Activated CD4-positive, alpha-beta T cell treated with anti-CD3 and anti-CD28 coated beads, Interleukin-2, amount 50 U/mL, for 1 hour (primary cell): ENCODE measurements around the gene PDGFA.

Experiments
- DNase-seq: peaks from one replicate; pipeline ENCODE4 v3.0.0-alpha.2; 2020

Gene PDGFA

GRCh38 chr7:515628-516027 lies 4.0 kb downstream of the PDGFA start:
- DNase-seq: no peak

GRCh38 chr7:514651-515598 lies 4.7 kb downstream of the PDGFA start:
- no peak for DNase-seq

DNA sequence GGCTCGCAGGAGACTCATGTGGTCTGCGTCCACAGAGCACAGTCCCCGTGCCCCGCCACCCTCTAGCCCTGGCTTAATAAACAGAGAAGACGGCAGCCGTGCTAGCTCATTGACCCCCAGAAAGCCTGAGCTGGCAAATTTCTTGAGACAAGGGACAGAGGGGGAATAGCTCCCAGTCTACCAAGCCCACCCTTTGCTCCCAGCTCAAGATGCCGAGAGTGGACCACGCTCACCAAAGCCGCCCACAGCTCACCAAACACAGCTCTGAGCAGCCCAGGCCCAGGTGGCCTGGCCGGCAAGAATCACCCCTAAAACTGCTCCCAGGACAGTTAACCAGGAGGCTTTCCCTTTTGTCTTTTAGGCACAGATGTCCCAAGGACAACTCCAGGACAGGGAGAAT lies 5.4 kb downstream of the PDGFA start:
- DNase-seq: no peak

DNA sequence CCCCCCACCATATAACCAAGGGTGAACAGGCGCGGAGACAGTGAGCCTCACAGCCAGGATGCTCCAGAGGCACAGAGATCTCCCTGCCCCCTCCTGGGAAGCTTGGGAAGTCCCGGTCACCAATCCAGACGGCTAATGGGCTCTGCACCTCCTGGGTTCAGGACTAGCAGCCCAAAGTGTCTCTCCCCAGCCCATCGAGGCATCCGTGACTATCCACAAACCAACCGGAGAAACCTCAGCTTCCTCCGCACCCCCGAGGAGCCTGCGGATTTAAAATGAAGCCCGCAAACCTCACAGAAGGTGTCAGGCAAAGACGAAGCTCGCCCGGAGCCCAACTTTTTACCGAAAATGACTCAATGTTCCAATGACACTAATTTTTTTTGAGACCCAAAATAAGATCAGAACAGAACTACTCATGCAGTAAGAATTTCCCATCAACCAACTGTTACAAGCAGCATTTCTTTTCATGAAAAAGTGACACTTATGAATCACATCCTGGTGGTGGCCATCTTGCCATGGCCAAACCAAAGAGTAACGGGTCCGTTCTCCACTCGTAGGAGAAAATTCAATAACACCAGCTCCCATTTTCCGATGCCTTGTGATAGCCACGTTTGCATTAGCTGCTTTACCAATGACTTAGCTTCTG lies 6.0 kb downstream of the PDGFA start:
- DNase-seq: no peak

GRCh38 chr7:512541-513311 lies 6.9 kb downstream of the PDGFA start:
- DNase-seq: no peak

- no peak for DNase-seq
These were observed 7.5 kb downstream of the PDGFA start for GRCh38 chr7:512146-512510.

- DNase-seq: no peak
These were observed 8.0 kb downstream of the PDGFA start for GRCh38 chr7:511476-512145.

DNA sequence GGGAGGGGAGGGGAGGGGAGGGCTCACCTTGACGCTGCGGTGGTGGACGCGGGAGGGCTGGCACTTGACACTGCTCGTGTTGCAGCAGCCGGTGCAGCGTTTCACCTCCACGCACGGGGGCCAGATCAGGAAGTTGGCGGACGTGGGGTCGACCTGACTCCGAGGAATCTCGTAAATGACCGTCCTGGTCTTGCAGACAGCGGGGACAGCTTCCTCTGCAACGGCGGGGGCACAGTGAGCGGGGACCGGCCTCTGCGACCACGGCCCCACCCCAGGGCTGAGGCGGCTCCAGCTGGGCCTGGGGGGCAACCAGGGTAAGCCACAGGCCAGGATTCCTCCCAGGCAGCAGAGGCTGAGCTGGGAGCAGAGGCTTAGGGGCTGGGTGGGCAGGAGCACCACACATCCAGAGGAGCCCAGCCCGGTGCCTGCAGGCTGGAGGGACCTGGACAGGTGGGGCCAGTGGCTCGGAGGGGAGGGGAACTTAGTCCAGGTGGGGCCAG lies 8.8 kb downstream of the PDGFA start:
- DNase-seq: no peak

GRCh38 chr7:510131-510481 lies 9.5 kb downstream of the PDGFA start:
- no peak for DNase-seq

DNA sequence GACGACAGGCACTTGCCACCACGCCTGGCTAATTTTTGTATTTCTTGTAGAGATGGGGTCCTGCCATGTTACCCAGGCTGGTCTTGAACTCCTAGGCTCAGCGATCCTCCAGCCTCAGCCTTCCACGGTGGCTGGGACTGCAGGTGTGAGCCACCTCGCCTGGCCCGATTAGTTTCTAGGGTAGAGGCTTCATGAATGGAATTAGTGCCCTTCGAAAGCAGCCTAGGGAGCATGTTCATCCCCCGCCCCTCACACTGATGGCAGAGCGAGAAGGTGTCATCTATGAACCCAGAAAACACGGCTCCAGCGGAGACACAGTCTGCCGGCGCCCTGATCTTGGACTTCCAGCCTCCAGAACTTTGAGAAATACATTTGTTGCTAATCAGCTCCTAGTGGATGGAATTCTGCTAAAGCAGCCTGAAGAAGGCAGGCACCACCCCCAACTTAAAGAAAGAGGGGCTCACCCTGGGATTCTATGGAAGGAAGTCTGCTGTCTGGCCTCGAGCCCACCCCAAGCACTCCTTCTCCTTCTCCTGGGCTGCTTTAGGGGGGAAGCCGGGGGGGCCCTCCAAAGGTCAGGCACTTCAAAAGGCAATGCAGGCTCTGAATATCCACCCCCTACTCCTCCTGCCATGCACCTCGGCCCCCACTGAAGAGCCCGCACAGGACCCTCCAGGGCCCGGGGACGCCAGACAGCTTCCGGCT lies 10.1 kb downstream of the PDGFA start:
- no peak for DNase-seq

- DNase-seq: no peak
These were observed 11.0 kb downstream of the PDGFA start for GRCh38 chr7:508461-509170.

DNA sequence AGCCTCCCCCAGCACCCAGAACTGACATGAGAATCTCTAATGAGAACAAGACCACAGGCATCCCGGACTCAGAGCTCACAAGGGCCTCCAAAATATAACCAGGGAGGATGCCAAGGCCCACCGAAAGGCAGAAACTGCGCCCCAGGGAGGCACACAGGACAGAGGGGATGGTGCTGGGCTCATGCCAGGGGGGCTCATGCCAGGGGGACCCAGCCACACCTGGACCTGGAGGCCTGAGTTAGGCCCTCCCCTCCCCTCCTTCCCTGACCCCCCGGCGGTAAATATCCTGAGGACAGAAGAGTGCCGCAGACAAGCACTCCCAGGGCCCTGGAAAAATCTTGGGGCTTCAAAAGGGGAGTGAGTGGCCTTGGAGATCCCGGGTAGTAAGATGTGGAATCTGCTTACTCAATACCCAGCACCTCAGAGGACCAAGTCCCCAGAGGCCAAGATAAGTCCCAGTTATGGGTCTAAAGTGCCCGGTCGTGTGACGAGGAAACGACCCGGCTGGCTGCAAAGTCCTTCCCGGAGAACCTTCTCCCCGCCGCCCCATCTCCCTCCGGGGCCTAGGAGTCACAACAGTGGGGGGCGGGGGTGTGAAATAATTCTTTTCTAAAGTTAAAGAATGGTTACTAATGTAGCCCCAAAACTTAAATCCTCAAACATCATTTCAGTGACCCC lies 11.9 kb downstream of the PDGFA start:
- DNase-seq: no peak

- DNase-seq: no peak
These were observed 12.6 kb downstream of the PDGFA start for GRCh38 chr7:506921-507622.

DNA sequence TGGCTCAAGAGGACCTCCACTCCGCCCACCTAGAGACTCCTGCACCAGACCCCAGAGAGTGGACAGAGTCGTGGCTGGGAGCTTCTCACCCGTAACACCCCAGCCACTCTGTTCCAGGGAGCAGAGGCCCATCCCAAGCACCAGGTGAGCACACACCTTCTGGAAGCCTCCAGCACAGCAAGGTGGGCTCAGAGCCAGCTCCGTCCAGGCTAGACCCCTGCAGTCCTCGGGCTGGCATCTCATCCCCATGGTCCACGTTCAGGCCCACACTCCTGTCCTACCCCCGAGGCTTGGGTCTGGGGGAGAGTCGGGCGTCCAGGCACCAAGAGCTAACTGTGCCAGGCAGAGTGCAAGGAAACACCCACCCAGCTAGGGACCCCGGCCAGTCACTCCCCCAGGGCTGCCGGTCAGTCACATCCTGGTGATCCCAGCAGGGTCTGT lies 13.2 kb downstream of the PDGFA start:
- no peak for DNase-seq

GRCh38 chr7:505171-505570 lies 14.5 kb downstream of the PDGFA start:
- DNase-seq: no peak

DNA sequence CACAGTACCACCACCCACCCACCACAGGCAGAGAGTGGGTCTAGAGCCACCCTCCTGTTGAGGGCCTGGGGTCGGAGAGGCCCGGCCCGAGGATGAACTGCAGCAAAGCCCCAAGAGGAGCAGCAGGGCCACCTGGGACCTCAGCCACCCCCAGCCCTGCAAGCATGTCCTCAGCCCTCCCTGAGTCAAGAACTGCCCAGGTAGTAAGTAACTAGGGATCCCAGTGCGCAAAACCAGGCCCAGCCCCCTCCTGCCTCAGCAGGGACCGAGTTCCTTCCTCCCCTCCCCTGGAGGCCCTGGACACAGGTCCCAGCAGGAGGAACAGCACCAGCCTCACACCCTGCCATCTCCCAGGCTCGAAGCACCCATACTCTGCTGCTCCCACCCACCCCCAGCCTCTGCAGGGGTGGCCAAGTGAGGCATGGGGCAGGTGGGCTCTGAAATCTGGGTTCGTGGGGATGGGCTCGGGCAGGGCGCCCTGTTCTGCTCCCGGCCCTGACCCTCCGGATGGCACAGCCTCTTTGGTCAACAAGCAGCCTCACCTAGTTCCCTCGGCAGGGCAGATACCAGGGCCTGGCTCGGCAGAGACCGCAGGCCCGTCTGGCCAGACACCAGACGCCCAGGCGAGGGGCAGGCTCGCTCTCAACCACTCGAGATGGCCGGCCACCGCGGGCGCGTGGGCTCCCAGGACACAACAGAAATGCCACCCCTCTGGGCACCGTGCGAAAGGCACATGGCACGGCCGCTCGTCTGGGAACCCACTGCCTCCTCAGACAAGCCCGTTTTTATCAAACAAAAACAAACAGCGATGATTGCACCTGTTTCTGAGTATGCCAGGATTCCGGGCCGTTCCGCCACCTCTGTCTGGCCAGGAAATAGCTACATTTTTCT lies 15.2 kb downstream of the PDGFA start:
- no peak for DNase-seq

DNA sequence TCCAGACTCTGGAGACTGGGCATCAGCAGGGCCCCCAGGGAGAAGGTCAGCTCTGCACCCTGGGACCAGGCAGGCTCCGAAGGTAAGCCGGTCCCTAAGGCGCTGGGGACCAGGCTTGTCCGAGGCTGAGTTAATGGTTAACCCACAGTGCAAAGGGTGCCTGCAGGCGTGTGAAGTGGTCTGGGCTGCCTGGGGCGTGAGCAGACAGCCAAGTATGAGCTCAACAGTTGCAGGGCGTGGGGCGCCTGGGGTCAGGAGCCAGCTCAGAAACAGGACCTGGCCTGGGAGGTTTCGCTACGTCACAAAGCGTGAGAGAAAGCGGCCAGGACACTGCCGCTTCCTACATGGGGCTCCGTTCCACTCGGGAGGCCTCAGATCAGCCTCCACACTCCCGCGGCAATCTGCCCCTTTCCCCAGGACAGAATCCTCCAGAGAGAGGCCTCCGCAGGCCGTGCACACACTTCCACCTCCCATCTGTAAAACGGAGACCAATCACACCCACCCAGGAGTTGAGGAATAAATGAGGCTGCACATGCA lies 16.0 kb downstream of the PDGFA start:
- no peak for DNase-seq

DNA sequence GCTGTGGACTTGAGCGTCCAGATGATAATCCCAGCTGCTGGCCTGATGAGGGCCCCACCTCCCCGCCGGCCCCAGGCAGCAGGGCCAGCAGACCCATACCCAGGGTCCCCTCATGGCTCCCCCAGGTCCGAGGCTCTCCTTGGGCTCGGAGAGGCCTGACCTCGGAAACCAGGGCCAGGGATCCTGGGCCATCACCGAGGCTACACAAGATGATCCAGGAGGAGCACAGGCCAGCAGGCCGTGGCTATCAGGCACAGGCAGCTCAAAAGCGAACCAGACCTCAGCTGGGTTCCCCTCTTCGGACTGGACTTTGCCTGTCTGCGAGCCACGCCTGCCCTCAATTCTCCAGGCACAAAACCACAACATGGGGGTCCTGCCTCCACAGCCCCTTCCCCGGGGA lies 17.4 kb downstream of the PDGFA start:
- no peak for DNase-seq

- no peak for DNase-seq
These were observed 18.1 kb downstream of the PDGFA start for GRCh38 chr7:501526-501925.
